AG04450 (cell line): ENCODE measurements around the gene GPSM1. TPM values are rescaled to one million over a fixed set of nuclear protein-coding genes. Genes with fewer than 3 reads are reported as not detected.

Experiments
- CTCF ChIA-PET: fragments of 300-600, 350-600 bp; formaldehyde crosslinking; extraction: SDS; loops from one replicate; lab custom pipeline; 2022; ENCODE audit warnings: antibody characterized with exemption, inconsistent platforms; lab: Charles Lee
- POLR2A ChIA-PET: fragments of 350-600 bp; formaldehyde crosslinking; extraction: SDS; loops from one replicate; lab custom pipeline; 2021; ENCODE audit warnings: antibody characterized with exemption, inconsistent platforms; lab: Yijun Ruan, JAX
- DNase-seq: peaks from one replicate; pipeline ENCODE4 v3.0.0-alpha.2; 2011; ENCODE audit warnings: low read depth, low spot score
- H3K27ac ChIP-seq: one replicate; pipeline ENCODE4 v1.5.1; 2012; ENCODE audit warnings: low read depth, low read length, control low read depth
- H3K27me3 ChIP-seq: one replicate; pipeline ENCODE4 v1.6.0; 2012; ENCODE audit warnings: low read length; ENCODE audit not compliant: control insufficient read depth, insufficient read depth
- H3K4me3 ChIP-seq: 2 replicates; pipeline ENCODE4 v1.5.1; 2011; ENCODE audit warnings: mild to moderate bottlenecking, low read depth, low read length, control low read depth
- H3K9me3 ChIP-seq: 2 replicates; pipeline ENCODE4 v1.5.1; 2012; ENCODE audit warnings: low read length; ENCODE audit not compliant: control insufficient read depth, insufficient read depth
- CTCF ChIP-seq: IDR thresholded peaks from 2 replicates; pipeline ENCODE4 v1.5.1; 2011; ENCODE audit warnings: low read depth, low read length, control low read depth, inconsistent platforms
- polyA plus RNA-seq: library from polyadenylated mRNA; depleted of rRNA; stranded (reverse); fragments of >200 nt; gene quantifications from 2 replicates; pipeline ENCODE4 v1.2.3, GENCODE V29; 2011

Gene GPSM1
- polyA plus RNA-seq, 1 experiment, result 22.5 TPM

- POLR2A ChIA-PET, result interaction anchor here (3.0 kb wide), 1 partner anchor 12 kb away, joined by 15 read pairs; no protein-coding TSS in a partner anchor
- Histone ChIP-seq H3K4me3 (no peak overlapping the region), H3K27ac (peak overlapping the region; percentile 11), H3K27me3 (no peaks in the 10 kb centered on the region), H3K9me3 (no peaks in the 10 kb centered on the region; the same call in 1 of the 2 replicates)
- TF ChIP-seq CTCF, result no peak
- CTCF ChIA-PET, result interaction anchor here (0.7 to 1.4 kb wide), 5 partner anchors 8 to 28 kb away, joined by 3 to 4 read pairs (median 3); partner anchors contain the start of gene DNLZ
- DNase-seq, result no peak
These were observed 10.4 kb downstream of the GPSM1 start for GRCh38 chr9:136337416-136338395.

DNA sequence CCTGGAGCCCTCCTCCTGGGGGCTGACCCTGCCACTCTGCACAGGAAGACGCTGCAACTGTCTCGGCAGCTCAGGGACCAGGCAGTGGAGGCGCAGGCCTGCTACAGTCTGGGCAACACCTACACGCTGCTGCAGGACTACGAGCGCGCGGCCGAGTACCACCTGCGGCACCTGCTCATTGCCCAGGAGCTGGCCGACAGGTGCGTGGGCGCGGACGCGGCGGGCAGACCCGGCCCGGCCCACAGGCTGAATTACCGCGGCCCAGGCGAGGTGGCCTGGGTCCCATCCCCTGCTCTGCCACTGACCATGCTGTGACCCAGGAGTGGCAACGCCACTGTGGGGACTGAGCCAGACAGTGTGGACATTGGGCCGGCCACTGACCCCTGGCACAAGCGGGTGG lies 11.2 kb downstream of the GPSM1 start:
- H3K4me3 ChIP-seq, result no peak overlapping the region
- H3K9me3 ChIP-seq, result no peaks in the 10 kb centered on the region; the same call in 1 of the 2 replicates
- H3K27ac ChIP-seq, result no peak overlapping the region
- no peak for DNase-seq
- no peak for TF ChIP-seq CTCF
- POLR2A ChIA-PET, result no interaction called here
- no peaks in the 10 kb centered on the region for H3K27me3 ChIP-seq
- CTCF ChIA-PET, result interaction anchor here (0.7 kb wide), 1 partner anchor 27 kb away, joined by 3 read pairs; no protein-coding TSS in a partner anchor

DNA sequence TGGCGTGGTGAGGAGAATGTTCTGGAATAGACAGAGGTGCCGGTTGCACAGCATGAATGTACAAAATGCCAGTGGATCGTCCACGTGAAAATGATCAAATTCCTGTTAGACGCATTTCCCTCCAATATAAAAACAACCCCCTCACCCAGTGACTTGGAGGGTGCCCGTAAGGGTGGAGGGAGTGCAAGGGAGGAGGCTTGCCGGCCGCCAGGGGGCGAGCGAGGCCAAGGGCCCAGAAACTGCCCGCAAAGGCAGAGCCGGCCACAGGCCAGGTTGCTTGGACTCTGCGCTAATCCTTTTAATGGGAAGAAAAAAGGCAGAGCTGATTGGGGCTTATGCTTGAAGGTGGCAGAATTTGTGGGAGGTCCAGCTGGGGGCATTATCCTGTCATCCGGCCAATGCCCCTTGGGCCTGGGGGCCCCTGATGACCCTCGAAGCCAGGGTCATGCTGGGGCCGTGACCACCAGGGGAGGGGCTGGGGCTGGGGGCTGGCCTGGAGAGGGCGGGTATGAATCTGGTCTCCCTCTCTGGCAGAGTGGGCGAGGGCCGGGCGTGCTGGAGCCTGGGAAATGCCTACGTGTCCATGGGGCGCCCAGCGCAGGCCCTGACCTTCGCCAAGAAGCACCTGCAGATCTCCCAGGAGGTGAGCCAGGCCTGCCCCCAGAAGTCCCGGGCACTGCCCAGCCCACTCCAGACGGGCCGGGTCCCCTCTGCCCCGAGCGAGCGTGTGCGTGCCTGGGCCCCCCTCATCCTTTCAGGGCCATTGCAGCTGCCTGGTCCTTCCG lies 12.0 kb downstream of the GPSM1 start:
- Histone ChIP-seq H3K27me3 (no peaks in the 10 kb centered on the region), H3K9me3 (no peaks in the 10 kb centered on the region; the same call in 1 of the 2 replicates), H3K4me3 (no peak overlapping the region), H3K27ac (peak overlapping the region; percentile 39)
- no peak for DNase-seq
- ChIA-PET POLR2A (no interaction called here), CTCF (interaction anchor here (1.1 to 1.4 kb wide), 2 partner anchors 23 to 26 kb away, joined by 3 to 5 read pairs; no protein-coding TSS in a partner anchor)
- TF ChIP-seq CTCF, result peak; percentile 90

DNA sequence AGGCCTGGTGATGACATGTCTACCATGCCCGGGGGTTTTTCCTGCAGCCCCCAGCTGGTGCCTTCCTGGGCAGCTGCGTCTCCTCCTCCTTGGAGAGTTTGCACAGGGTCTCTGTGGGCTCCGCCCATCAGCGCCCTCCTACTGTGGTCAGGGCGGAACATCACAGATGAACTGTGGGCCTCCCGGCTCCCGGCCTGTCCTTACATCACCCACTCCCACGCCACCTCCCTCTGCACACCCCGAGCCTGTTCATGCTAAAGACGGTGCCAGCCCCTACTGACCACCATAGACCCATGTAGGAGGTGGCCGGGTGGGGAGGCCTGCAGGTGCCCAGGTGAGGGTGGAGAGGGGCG lies 12.6 kb downstream of the GPSM1 start:
- ChIA-PET CTCF (interaction anchor here (1.1 to 1.4 kb wide), 2 partner anchors 23 to 27 kb away, joined by 3 to 5 read pairs; no protein-coding TSS in a partner anchor), POLR2A (interaction anchor here (0.7 kb wide), 1 partner anchor 23 kb away, joined by 3 read pairs; no protein-coding TSS in a partner anchor)
- TF ChIP-seq CTCF, result no peak
- DNase-seq, result no peak
- H3K27me3 ChIP-seq, result no peaks in the 10 kb centered on the region
- no peaks in the 10 kb centered on the region; the same call in 1 of the 2 replicates for H3K9me3 ChIP-seq
- no peak overlapping the region for H3K4me3 ChIP-seq
- no peak overlapping the region for H3K27ac ChIP-seq
